Activated CD4-positive, CD25-positive, alpha-beta regulatory T cell (primary cell): ENCODE data around the gene PRKACA.

ENCODE experiments used
- DNase-seq, 4 experiments: peaks; one replicate each; lab custom pipeline; 2025; lab: John Stamatoyannopoulos, UW

PRKACA gene

GRCh38 chr19:14117668-14118164 is at the start of gene PRKACA:
PRKACA (minus strand) TSS chr19:14117762; CDS start chr19:14117547, 215 bp downstream.
- peak; percentile 94 to 99 (median 96) for DNase-seq

- DNase-seq, result no peak
These were observed 49.5 kb upstream of the PRKACA start for GRCh38 chr19:14166999-14167575.

- no peak for DNase-seq
These were observed 48.6 kb upstream of the PRKACA start for GRCh38 chr19:14165990-14166830.

GRCh38 chr19:14164724-14165493 is 47.3 kb upstream of the PRKACA start:
- no peak for DNase-seq

- DNase-seq, result no peak
These were observed 46.5 kb upstream of the PRKACA start for GRCh38 chr19:14164082-14164481.

GRCh38 chr19:14162871-14163297 is 45.3 kb upstream of the PRKACA start:
- DNase-seq, result no peak

GRCh38 chr19:14161305-14161704 is 43.7 kb upstream of the PRKACA start:
- DNase-seq, result no peak

- no peak for DNase-seq
These were observed 42.6 kb upstream of the PRKACA start for GRCh38 chr19:14160017-14160703.

- DNase-seq, result no peak
These were observed 41.5 kb upstream of the PRKACA start for GRCh38 chr19:14159059-14159458.

- DNase-seq, result no peak
These were observed 40.9 kb upstream of the PRKACA start for GRCh38 chr19:14158276-14159023.

- DNase-seq, result no peak
These were observed 39.6 kb upstream of the PRKACA start for GRCh38 chr19:14156971-14157717.

- no peak for DNase-seq
These were observed 38.6 kb upstream of the PRKACA start for GRCh38 chr19:14156122-14156521.

- no peak for DNase-seq
These were observed 37.8 kb upstream of the PRKACA start for GRCh38 chr19:14155371-14155770.

GRCh38 chr19:14152713-14153112 is 35.2 kb upstream of the PRKACA start:
- no peak for DNase-seq

- DNase-seq, result no peak
These were observed 33.5 kb upstream of the PRKACA start for GRCh38 chr19:14150770-14151661.

GRCh38 chr19:14150041-14150769 is 32.6 kb upstream of the PRKACA start:
- DNase-seq, result no peak

GRCh38 chr19:14149509-14149994 is 32.0 kb upstream of the PRKACA start:
- peak in 3 of 4 experiments; percentile 21 to 55 (median 51) for DNase-seq

GRCh38 chr19:14148751-14149410 is 31.3 kb upstream of the PRKACA start:
- no peak for DNase-seq
